HT1080 (cell line): ENCODE results near the gene OR51F2. TPM values are rescaled to one million over a fixed set of nuclear protein-coding genes. Genes with fewer than 3 reads are reported as not detected.
"Not testable (repeated sequence)": the region's sequence is repeated elsewhere in the genome, so short reads cannot be mapped to it uniquely, and the experiment has no call there.

Source experiments
- DNase-seq: peaks from one replicate; pipeline ENCODE4 v3.0.0-alpha.2; 2015; ENCODE audit warnings: low read depth
- polyA plus RNA-seq, 2 experiments: library from polyadenylated mRNA; depleted of rRNA; stranded (reverse); fragments of >200 nt; gene quantifications; 2 replicates each; pipeline ENCODE4 v1.2.3, GENCODE V29; 2015
- total RNA-seq: library from RNA; depleted of rRNA; stranded (reverse); fragments of >200 nt; shearing (Covaris generic); gene quantifications from 2 replicates; pipeline ENCODE4 v1.2.3, GENCODE V29; 2014; rRNA removed

OR51F2 gene
- total RNA-seq, result not detected in 2 replicates
- not detected in 2 replicates for polyA plus RNA-seq (2015; cell fraction: cytosol; rRNA removed)
- polyA plus RNA-seq (2015; cell fraction: nucleus; rRNA removed), result not detected in 2 replicates

DNA sequence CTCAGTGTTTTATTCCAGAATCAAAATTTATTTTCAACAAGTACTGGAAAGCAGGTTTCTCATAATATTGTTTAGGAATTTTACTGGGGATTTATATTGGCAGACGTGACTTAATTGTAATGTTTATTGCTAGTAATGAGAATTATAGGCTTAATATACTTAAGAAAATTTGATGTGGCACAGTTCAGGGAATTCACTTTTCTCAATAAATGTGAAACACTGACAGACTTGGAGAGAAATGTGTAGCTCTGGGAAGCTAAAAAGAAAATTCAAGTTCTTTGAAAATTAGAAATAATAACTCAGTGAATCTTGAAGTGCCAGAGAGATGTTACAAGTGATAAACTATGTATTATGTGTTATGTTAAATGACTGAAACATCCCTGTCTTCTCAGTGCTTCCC, at the start of gene OR51F2:
OR51F2 (plus strand) TSS at position 301 of the 400 bp plus-strand sequence. CDS start 101 bp downstream, outside the sequence.
- DNase-seq, result no peak

DNA sequence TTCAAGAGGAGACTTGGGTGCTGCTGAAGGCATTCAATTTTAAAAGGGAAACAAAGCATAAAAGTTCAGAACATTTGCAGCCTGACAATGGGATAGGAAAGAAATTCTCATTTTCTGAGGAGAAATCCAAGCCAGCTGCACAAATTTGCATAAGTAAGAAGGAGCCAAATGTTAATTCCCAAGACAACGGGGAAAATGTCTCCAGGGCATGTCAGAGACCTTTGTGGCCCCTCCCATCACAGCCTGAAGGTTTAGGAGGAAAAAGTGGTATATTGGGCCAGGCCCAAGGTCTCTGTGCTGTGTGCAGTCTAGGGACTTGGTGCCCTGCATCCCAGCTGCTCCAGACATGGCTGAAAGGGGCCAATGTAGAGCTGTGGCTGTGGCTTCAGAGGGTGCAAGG, 38.7 kb upstream of the OR51F2 start:
- no peak for DNase-seq

GRCh38 chr11:4797206-4797605, 23.9 kb upstream of the OR51F2 start:
- DNase-seq, result no peak

DNA sequence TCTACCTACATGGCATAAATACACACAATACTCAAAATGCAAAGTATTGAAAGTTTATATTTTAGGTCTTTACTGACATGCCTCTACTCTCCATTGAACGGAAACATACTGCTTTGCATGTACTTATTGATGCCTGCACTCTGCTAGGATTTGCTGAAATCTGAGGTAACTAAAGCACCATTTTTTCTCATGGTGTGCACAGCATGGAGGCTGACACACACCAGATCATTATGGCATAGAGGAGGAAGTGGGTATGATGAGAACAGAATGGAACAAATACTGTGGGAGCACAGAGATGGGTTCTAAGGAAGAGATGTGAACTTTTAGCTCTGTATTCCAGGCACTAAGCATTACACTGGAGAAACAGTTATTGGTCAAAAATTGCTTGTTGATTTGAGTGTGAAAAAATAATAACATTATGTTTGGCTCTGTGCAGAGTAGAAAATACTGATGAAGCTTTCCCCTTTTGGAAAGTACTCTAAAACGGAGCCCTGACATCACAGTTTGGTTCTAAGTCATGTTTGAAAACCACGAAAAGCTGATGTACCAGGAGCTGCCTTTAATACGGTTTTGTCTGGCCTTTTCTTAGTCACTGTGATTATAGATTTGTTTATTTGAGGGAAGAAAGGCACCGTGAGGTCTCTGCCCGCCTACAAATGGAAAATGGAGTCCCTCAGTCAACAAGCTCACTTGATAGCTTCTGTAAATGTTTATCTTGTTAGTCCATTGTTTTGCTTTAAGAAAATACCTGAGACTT, 22.5 kb upstream of the OR51F2 start:
- no peak for DNase-seq

GRCh38 chr11:4801316-4801715, 19.8 kb upstream of the OR51F2 start:
- DNase-seq, result not testable (repeated sequence)

DNA sequence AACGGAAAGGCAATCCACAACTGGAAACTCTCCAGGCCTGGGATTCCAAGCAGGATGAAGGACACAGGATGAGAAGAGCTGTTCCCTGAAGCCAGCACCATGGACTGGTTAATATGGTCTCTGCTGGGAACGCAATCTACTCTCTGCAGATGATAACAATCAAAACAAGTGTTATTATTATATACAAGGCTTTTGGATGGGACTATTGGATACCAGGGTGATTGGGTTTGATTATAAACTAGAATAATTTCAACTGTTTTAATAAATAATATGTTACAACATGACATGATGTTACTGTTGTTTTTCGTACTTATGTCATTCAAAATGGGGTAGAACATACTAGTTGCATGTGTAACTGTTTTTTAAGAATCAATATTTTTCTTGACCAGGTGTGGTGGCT, 16.8 kb upstream of the OR51F2 start, which contains the start of gene OR52R1:
OR52R1 (minus strand) TSS at position 101 of the 400 bp plus-strand sequence; CDS start at position 101, 0 bp downstream.
- no peak for DNase-seq

- DNase-seq, result no peak
Observed at GRCh38 chr11:4808476-4808875, 12.6 kb upstream of the OR51F2 start.

GRCh38 chr11:4809246-4809645, 11.9 kb upstream of the OR51F2 start:
- DNase-seq, result no peak

GRCh38 chr11:4825132-4825531, 4.0 kb downstream of the OR51F2 start:
- DNase-seq, result no peak

DNA sequence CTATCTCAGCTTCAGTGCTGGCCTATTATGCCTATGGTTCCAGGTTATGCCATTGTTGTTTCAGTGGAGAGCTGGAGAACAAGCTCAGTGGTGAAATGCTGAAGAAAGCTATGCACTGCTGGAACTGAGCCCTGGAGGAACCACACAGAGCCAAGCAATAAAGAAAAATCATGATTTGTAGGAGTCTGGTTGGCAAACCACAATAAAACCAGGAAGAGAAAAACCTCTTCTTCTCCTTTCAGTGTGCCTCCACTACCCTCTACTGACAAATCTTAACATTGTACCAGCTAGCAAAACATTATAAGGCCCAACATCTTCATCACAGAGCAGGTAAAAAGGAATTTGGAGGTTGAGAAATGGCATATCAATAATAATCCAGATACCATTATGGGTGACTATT, 5.3 kb downstream of the OR51F2 start:
- peak; percentile 18 for DNase-seq

DNA sequence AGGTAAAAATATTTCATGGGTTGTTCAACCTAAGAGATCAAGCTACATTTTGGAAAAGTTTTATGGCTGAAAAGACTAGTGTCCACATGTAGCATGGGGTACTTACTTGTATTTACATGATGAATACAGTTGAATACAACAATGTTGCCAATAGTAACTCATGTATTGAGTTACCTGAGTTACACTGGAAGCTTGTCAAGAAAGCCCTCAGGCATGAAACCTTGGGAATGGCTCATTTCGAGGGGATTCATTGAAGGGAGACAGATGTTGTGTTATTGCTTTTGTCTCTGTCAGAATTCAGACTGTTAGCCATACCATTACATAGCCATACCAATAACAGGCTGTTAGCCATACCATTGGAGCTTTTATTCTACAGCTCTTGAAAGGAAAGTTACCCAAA, 9.2 kb downstream of the OR51F2 start:
- no peak for DNase-seq

DNA sequence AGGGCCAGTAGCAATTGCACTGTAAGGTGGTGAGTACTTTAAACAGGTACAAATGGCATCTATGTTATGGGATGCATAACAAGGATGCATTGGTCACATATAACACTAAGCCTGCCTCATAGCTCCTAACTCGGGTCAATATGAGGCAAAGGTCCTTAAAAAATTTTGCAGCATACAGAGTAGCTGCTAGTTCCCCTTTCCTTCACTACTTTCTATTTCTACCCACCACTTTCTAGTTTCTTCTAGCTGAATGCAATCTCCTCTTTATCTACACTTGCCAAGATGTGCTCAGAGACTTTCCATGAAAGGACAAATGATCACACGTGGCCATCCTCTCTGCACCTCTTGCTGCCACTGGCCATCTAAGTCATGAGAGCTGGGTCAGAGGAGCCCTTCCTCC, 9.8 kb downstream of the OR51F2 start:
- no peak for DNase-seq

DNA sequence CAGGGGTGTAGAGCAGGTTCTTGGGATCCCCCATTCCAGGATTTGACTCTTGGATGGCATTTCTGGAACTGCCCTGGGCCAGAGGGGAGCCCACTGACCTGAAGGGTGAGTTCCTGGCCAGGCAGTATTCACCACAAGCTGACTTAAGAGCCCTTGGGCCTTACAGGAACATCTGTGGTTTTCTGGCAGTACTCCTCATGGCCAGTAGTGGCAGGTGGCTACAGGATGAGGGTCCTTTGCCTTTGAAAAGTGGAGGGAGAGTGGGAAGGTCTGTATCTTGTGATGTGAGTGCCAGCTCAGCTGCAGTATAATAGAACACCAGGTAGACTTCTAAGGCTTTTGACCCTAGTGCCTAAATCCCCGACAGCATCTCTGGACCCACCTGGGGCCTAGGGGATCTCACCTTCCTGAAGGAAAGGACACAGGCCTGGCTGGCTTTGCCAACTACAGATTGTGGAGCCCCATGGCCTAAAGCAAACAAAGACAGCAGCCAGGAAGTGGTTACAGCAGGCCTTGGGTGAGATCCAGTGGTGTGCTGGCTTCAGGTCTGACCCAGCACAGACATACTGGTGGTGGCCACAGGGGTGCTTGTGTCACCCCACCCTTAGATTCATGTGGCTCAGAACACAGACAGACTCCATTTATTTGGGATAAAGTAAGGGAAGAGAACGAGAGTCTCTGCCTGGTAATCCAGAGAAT, 18.9 kb downstream of the OR51F2 start:
- peak; percentile 42 for DNase-seq

- no peak for DNase-seq
Observed at GRCh38 chr11:4848908-4849532, 27.9 kb downstream of the OR51F2 start, which contains the start of gene OR51S1. Gene OR51S1, minus strand, starts transcription at chr11:4849208. Its CDS starts 0 bp downstream, at chr11:4849208.

GRCh38 chr11:4851033-4851432, 29.9 kb downstream of the OR51F2 start:
- no peak for DNase-seq

DNA sequence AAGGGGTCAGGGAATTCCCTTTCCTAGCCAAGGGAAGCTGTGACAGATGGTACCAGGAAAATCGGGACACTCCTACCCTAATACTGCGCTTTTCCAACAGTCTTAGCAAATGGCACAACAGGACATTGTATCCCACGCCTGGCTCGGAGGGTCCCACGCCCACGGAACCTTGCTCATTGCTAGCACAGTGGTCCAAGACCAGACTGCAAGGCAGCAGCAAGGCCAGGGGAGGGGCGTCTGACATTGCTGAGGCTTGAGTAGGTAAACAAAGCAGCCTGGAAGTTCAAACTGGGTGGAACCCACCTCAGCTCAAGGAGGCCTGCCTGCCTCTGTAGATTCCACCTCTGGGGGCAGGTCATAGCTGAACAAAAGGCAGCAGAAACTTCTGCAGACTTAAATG, 33.2 kb downstream of the OR51F2 start:
- DNase-seq, result not testable (repeated sequence)

DNA sequence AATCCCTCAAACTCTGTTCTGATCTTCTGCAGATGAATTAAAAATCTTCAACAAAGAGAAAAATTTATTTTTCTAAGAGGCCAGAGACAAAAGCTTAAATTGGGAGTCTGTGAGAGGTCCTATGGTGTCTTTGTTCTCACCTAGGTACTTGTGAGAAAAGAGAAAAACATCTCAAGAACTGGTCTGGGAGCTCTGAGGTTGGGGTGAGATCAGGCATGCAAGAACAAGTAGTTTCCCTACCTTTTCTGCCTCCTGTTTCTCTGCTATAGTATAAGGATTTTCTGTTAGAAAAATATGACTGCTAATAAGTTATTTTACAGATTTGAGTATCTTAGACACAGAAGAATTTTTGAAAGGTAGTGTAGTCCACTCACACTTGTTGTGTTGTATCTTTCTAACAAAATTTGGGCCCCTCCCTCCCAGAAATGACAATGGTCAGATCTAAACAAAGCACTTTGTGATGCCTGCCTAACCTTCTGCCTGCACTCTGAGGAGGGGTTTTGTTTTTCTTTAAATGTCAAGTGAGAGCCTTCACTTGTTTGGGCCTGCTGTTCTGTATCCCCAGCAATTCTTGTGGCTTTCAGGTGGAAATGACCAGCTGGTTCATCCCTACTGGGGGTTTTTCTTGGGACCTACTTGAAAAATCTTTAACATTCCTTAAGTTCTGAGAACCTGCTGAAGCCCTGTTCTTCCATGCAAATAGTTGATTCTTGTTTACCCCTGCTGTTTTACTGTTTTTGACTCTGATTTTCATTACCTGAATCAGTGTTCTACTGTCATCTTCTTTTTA, 41.5 kb downstream of the OR51F2 start:
- no peak for DNase-seq

- no peak for DNase-seq
Observed at GRCh38 chr11:4863876-4864275, 42.8 kb downstream of the OR51F2 start.

- no peak for DNase-seq
Observed at GRCh38 chr11:4865855-4866254, 44.7 kb downstream of the OR51F2 start.
